BJ (cell line): Measurements from ENCODE around the gene RIMS3. TPM values are rescaled to one million over a fixed set of nuclear protein-coding genes. Genes with fewer than 3 reads are reported as not detected.
"Not testable (repeated sequence)": the region's sequence is repeated elsewhere in the genome, so short reads cannot be mapped to it uniquely, and the experiment has no call there.

Experiments
- CTCF ChIA-PET: fragments of 350-600 bp; formaldehyde crosslinking; extraction: SDS; loops from one replicate; lab custom pipeline; 2021; ENCODE audit warnings: antibody characterized with exemption, inconsistent platforms; lab: Yijun Ruan, JAX
- POLR2A ChIA-PET: fragments of 300-600 bp; sonication (Branson Sonifier 250); formaldehyde crosslinking; extraction: SDS; loops from one replicate; lab custom pipeline; 2021; ENCODE audit warnings: antibody characterized with exemption; lab: Charles Lee
- DNase-seq: peaks from one replicate; pipeline ENCODE4 v3.0.0-alpha.2; 2011; ENCODE audit warnings: low read depth
- H3K27me3 ChIP-seq: 2 replicates; pipeline ENCODE4 v1.6.0; 2011; ENCODE audit warnings: low read length; ENCODE audit not compliant: control insufficient read depth, insufficient read depth
- H3K36me3 ChIP-seq: 2 replicates; pipeline ENCODE4 v1.5.1; 2011; ENCODE audit warnings: low read length; ENCODE audit not compliant: control insufficient read depth, insufficient read depth
- H3K4me3 ChIP-seq: 2 replicates; pipeline ENCODE4 v1.5.1; 2011; ENCODE audit warnings: low read depth, mild to moderate bottlenecking, control low read depth, low read length
- CTCF ChIP-seq: IDR thresholded peaks from 2 replicates; pipeline ENCODE4 v1.5.1; 2011; ENCODE audit warnings: low read depth, mild to moderate bottlenecking, control low read depth, inconsistent platforms, low read length, moderate library complexity; ENCODE audit not compliant: insufficient read depth
- polyA plus RNA-seq: library from polyadenylated mRNA; depleted of rRNA; stranded (reverse); fragments of >200 nt; gene quantifications from 2 replicates; pipeline ENCODE4 v1.2.3, GENCODE V29; 2011

The RIMS3 gene
- polyA plus RNA-seq, 1 experiment, result 0.59 TPM

GRCh38 chr1:40630488-40631223 lies 34.8 kb downstream of the RIMS3 start:
- CTCF ChIA-PET, result interaction anchor here (0.7 to 1.7 kb wide), 7 partner anchors 9 to 321 kb away, joined by 3 to 5 read pairs (median 3); no protein-coding TSS in a partner anchor
- peak; percentile 49 for TF ChIP-seq CTCF
- H3K4me3 ChIP-seq, result no peak overlapping the region
- H3K36me3 ChIP-seq, result no peaks in the 10 kb centered on the region
- no peak for DNase-seq
- no peaks in the 10 kb centered on the region; the same call in none of the 2 replicates for H3K27me3 ChIP-seq
- POLR2A ChIA-PET, result interaction anchor here (0.6 kb wide), 1 partner anchor 45 kb away, joined by 5 read pairs; no protein-coding TSS in a partner anchor

- POLR2A ChIA-PET, H3K4me3 ChIP-seq, H3K36me3 ChIP-seq, DNase-seq, H3K27me3 ChIP-seq: not testable (repeated sequence)
- CTCF ChIA-PET, result interaction anchor here (0.6 to 1.7 kb wide), 9 partner anchors 10 to 321 kb away, joined by 3 to 4 read pairs (median 3); no protein-coding TSS in a partner anchor
These were observed 35.9 kb downstream of the RIMS3 start for GRCh38 chr1:40629546-40629945.

- TF ChIP-seq CTCF, result no peak
- ChIA-PET POLR2A (no interaction called here), CTCF (interaction anchor here (1.0 to 1.3 kb wide), 6 partner anchors 10 to 308 kb away, joined by 3 to 4 read pairs (median 3); no protein-coding TSS in a partner anchor)
- DNase-seq, result no peak
- no peaks in the 10 kb centered on the region for H3K36me3 ChIP-seq
- H3K27me3 ChIP-seq, result peaks cover 5% of the 10 kb centered on the region
- H3K4me3 ChIP-seq, result no peak overlapping the region
These were observed 36.6 kb downstream of the RIMS3 start for GRCh38 chr1:40628903-40629292.

GRCh38 chr1:40627987-40628902 lies 37.2 kb downstream of the RIMS3 start:
- TF ChIP-seq CTCF, result no peak
- no peak for DNase-seq
- ChIA-PET POLR2A (no interaction called here), CTCF (interaction anchor here (1.0 to 1.3 kb wide), 4 partner anchors 12 to 309 kb away, joined by 3 to 4 read pairs (median 3); no protein-coding TSS in a partner anchor)
- no peaks in the 10 kb centered on the region for H3K36me3 ChIP-seq
- H3K4me3 ChIP-seq, result no peak overlapping the region
- H3K27me3 ChIP-seq, result peaks cover 5% of the 10 kb centered on the region

DNA sequence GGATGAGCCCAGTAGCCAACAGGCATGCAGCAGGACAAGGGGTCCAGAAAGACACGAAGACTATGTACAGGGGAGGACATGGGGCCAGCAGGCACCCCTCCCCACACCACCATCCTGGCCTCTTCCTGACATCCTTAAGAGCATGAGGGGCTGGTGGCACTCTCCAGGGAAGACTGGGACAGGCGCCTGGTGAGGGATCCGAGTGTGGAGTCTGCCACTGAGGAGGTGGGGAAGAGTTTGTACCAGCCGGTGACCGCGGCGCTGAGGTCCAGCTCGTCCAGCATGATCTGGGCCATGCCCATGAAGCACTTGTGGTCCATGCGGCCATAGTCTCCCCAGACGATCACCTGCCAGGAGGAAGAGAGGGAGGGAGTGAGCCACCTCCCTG lies 39.1 kb downstream of the RIMS3 start:
- Histone ChIP-seq H3K4me3 (no peak overlapping the region), H3K36me3 (no peaks in the 10 kb centered on the region), H3K27me3 (peaks cover 10% of the 10 kb centered on the region)
- CTCF ChIA-PET, result interaction anchor here (1.4 kb wide), 1 partner anchor 323 kb away, joined by 3 read pairs; no protein-coding TSS in a partner anchor
- no peak for TF ChIP-seq CTCF
- POLR2A ChIA-PET, result no interaction called here
- no peak for DNase-seq
